H1 (cell line): ENCODE data around the gene SS18. TPM values are rescaled to one million over a fixed set of nuclear protein-coding genes. Genes with fewer than 3 reads are reported as not detected.
A peak's percentile ranks its signal among the peaks of the same experiment; 100 is the strongest.

Source experiments
- BCL11A ChIP-seq, 2 experiments: IDR thresholded peaks; one replicate each; pipeline ENCODE4 v1.6.1; 2011; ENCODE audit warnings: low read depth in 2 of 2, low read length in 2 of 2, mild to moderate bottlenecking in 2 of 2
- CHD7 ChIP-seq: fragments of 300-600 bp; sonication (generic); IDR thresholded peaks from 2 replicates; pipeline ENCODE4 v1.7.1; 2012; ENCODE audit warnings: low read length, moderate library complexity, mild to moderate bottlenecking, inconsistent platforms; ENCODE audit not compliant: insufficient replicate concordance
- KDM5A ChIP-seq: fragments of 200-600 bp; IDR thresholded peaks from 2 replicates; pipeline ENCODE4 v1.7.1; 2012; ENCODE audit warnings: mild to moderate bottlenecking, low read length, inconsistent platforms, mixed read lengths
- MAX ChIP-seq: IDR thresholded peaks from 2 replicates; pipeline ENCODE4 v1.6.1; 2012; ENCODE audit warnings: inconsistent platforms
- RNF2 ChIP-seq: fragments of 200-900, 300-1000 bp; sonication (generic); IDR thresholded peaks from 2 replicates; pipeline ENCODE4 v1.7.1; 2016; ENCODE audit warnings: borderline replicate concordance, low read depth, mild to moderate bottlenecking, antibody characterized with exemption, low read length; ENCODE audit not compliant: poor library complexity, severe bottlenecking; ENCODE audit errors: missing control alignments
- RXRA ChIP-seq: IDR thresholded peaks from 2 replicates; pipeline ENCODE4 v1.6.1; 2011; ENCODE audit warnings: low read depth, mild to moderate bottlenecking, low read length, moderate library complexity; ENCODE audit not compliant: insufficient read depth
- TBP ChIP-seq: IDR thresholded peaks from 2 replicates; pipeline ENCODE4 v1.6.1; 2011; ENCODE audit warnings: low read depth, low read length, improper control_type of control experiment
- polyA plus RNA-seq, 7 experiments: library from polyadenylated mRNA; depleted of rRNA in 3 of 7; stranded (reverse) in 5 of 7; unstranded in 2 of 7; fragments of >200 nt in 5 of 7; fragments of 200-250 nt in 2 of 7; gene quantifications; 1 replicate in 5 of 7; 2 replicates in 1 of 7; 4 replicates in 1 of 7; pipeline versions ENCODE4 v1.2.1 to v1.2.3, GENCODE V29; 2011 to 2013; ENCODE audit warnings: missing spikeins in 2 of 7, mixed read lengths in 2 of 7
- total RNA-seq: library from RNA; stranded (reverse); fragmentation: NEBNext Ultra II Directional; extraction: Animal tissue kit (Norgen Biotek cat#: 25700); gene quantifications from 2 replicates; pipeline ENCODE4 v1.2.1, GENCODE V29; 2021
- TF ChIP-seq, protein P1 (sequence below): IDR thresholded peaks from 2 replicates; pipeline ENCODE4 v1.6.1; 2011; ENCODE audit warnings: low read depth, mild to moderate bottlenecking, low read length; ENCODE audit not compliant: insufficient read depth

SS18 gene
- total and polyA plus RNA-seq, 2 of the 8 experiments (the other 6 are each of a cell fraction or from before 2014, with no cell fraction given): 83.5 to 106 TPM

DNA sequence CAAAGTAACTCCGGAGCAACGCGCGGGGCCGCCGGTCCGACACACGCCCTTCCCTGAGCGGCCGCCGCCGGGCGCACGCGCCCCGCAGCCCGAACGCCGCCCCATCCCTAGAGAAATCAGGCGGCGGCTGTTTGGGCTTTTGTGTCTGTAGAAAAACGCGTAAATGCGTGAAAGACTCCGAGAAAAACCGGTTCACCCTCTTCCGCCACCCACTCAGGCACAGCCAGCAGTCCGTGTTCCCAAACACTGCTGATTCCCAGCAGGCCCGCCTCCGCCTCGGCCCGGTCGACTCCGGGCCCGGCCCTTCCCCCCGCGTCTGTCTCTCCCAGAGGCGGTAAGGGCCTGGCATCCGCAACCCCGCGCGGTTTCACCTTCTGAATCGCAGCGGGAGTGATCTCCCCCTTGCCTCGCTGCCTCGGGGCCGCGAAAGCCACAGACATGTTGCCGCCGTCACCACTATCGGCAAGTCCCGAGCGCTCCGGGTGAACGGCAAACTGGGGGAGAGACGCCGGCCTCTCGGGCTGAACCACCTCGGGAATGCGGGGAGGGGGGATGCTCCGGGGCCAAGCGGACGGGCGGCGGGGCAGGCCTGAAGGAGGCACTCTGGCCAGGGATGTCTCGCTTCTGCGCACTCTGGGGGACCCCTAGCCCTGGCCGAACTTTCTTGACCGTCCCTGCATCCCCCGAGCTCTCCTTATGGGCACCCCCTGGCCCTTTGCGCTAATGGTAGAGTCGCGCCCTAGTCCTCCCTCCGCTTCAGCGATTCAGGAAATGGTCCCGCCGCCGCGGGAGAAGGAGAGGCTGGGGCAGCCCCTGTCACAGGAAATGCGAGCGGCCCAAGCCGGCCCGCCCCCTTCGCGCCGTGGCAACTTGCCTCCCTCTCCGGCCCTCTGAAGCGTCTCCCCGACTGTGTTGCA, at the start of gene SS18 (continued):
- TF ChIP-seq CHD7 (no peak), BCL11A (IDR thresholded peaks at IDR 0.05; ENCODE audit: low read depth in 2 of 2, low read length in 2 of 2) (no peak), RNF2 (no peak), MAX (0 out of 2 replicates have a peak, but pooled peaks have one; percentile 45), RXRA (no peak), KDM5A (no peak), TBP (peak; percentile 63)
- TF ChIP-seq, protein P1, sequence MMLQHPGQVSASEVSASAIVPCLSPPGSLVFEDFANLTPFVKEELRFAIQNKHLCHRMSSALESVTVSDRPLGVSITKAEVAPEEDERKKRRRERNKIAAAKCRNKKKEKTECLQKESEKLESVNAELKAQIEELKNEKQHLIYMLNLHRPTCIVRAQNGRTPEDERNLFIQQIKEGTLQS: no peak
